ENCODE measurements around the gene BTBD1.

- TF ChIP-seq, protein P1, sequence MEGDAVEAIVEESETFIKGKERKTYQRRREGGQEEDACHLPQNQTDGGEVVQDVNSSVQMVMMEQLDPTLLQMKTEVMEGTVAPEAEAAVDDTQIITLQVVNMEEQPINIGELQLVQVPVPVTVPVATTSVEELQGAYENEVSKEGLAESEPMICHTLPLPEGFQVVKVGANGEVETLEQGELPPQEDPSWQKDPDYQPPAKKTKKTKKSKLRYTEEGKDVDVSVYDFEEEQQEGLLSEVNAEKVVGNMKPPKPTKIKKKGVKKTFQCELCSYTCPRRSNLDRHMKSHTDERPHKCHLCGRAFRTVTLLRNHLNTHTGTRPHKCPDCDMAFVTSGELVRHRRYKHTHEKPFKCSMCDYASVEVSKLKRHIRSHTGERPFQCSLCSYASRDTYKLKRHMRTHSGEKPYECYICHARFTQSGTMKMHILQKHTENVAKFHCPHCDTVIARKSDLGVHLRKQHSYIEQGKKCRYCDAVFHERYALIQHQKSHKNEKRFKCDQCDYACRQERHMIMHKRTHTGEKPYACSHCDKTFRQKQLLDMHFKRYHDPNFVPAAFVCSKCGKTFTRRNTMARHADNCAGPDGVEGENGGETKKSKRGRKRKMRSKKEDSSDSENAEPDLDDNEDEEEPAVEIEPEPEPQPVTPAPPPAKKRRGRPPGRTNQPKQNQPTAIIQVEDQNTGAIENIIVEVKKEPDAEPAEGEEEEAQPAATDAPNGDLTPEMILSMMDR (IDR thresholded peaks at IDR 0.05) = no peak
- no peak for TF ChIP-seq EZH2 (IDR thresholded peaks at IDR 0.05)
- TF ChIP-seq EZH2phosphoT487 (IDR thresholded peaks at IDR 0.05) = no peak
Measured at GRCh38 chr15:82972990-82973389, 94.1 kb downstream of the BTBD1 start.
